ENCODE measurements around the gene PRIMA1.

- TF ChIP-seq POLR2A (IDR thresholded peaks at IDR 0.05) = no peak
- TF ChIP-seq, protein P1, sequence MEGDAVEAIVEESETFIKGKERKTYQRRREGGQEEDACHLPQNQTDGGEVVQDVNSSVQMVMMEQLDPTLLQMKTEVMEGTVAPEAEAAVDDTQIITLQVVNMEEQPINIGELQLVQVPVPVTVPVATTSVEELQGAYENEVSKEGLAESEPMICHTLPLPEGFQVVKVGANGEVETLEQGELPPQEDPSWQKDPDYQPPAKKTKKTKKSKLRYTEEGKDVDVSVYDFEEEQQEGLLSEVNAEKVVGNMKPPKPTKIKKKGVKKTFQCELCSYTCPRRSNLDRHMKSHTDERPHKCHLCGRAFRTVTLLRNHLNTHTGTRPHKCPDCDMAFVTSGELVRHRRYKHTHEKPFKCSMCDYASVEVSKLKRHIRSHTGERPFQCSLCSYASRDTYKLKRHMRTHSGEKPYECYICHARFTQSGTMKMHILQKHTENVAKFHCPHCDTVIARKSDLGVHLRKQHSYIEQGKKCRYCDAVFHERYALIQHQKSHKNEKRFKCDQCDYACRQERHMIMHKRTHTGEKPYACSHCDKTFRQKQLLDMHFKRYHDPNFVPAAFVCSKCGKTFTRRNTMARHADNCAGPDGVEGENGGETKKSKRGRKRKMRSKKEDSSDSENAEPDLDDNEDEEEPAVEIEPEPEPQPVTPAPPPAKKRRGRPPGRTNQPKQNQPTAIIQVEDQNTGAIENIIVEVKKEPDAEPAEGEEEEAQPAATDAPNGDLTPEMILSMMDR (IDR thresholded peaks at IDR 0.05) = no peak
- no peak for TF ChIP-seq POLR2AphosphoS5 (IDR thresholded peaks at IDR 0.05)
Measured at GRCh38 chr14:93821051-93821450, 32.8 kb upstream of the PRIMA1 start.
